Peyer's patch (tissue), 4 donors: Measurements from ENCODE around the gene GRIA4. TPM values are rescaled to one million over a fixed set of nuclear protein-coding genes. Genes with fewer than 3 reads are reported as not detected.

Source experiments
- DNase-seq, 3 donors: peaks; one replicate each; pipeline ENCODE4 v3.0.0-alpha.2; 2017 to 2019
- H3K27ac ChIP-seq, 4 donors: fragments of 200-600 bp; sonication (generic); one replicate each; pipeline ENCODE4 v1.5.1; 2016 to 2019
- H3K27me3 ChIP-seq, 2 donors: fragments of 200-600 bp; sonication (generic); one replicate each; pipeline ENCODE4 v1.5.1; 2019
- H3K36me3 ChIP-seq, 3 donors: fragments of 200-600 bp; sonication (generic); one replicate each; pipeline ENCODE4 v1.5.1; 2016 to 2019
- H3K4me1 ChIP-seq, 4 donors: fragments of 200-600 bp; sonication (generic); one replicate each; pipeline ENCODE4 v1.5.1; 2016 to 2019
- H3K4me3 ChIP-seq, 4 donors: fragments of 200-600 bp; sonication (generic); 1 replicate in 3 of 4; 2 replicates in 1 of 4; pipeline ENCODE4 v1.5.1; 2016 to 2019; ENCODE audit warnings: mild to moderate bottlenecking in 1 of 4
- H3K9me3 ChIP-seq, 4 donors: fragments of 200-600 bp; sonication (generic); one replicate each; pipeline ENCODE4 v1.5.1; 2016 to 2019; ENCODE audit warnings: mild to moderate bottlenecking in 1 of 4
- POLR2A ChIP-seq, 2 donors: fragments of 450-650 bp; IDR thresholded peaks; one replicate each; pipeline ENCODE4 v1.5.1; 2017; ENCODE audit warnings: antibody characterized with exemption in 2 of 2, mild to moderate bottlenecking in 2 of 2, moderate library complexity in 2 of 2
- total RNA-seq, 4 donors: library from RNA; depleted of rRNA; stranded (reverse); fragments of >200 nt; gene quantifications; one replicate each; pipeline ENCODE4 v1.1.0, GENCODE V29; 2016
- TF ChIP-seq, protein P1 (sequence below), 6 experiments: fragments of 450-650 bp in 4 of 6; fragments of 200-600 bp in 2 of 6; sonication (generic) in 1 of 6; IDR thresholded peaks; one replicate each; pipeline ENCODE4 v1.5.1; 2017 to 2019; ENCODE audit warnings: antibody characterized with exemption in 6 of 6, mild to moderate bottlenecking in 3 of 6, moderate library complexity in 1 of 6

GRIA4 gene
- total RNA-seq, 4 donors from 2014 or later, result 9.9 to 87.8 (median 36.6) TPM

DNA sequence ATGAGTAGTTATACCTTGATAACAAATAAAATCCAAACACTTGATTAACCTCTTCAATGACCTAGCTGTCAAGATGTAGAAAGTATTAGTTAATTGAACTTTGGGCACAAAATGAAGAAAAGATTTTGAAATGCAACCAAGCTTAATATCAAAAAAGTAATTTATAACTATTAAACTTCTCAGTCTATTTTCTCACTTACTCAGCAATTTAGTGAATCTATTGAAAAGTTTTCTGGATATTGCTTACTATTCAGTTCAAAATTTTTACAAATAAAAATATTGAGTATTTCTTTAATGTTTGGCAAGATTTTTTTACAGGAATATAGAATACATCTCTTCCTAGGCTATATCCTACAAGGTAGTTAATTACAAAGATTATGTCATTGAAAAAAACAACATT, 192.5 kb downstream of the GRIA4 start:
- DNase-seq, result no peak

DNA sequence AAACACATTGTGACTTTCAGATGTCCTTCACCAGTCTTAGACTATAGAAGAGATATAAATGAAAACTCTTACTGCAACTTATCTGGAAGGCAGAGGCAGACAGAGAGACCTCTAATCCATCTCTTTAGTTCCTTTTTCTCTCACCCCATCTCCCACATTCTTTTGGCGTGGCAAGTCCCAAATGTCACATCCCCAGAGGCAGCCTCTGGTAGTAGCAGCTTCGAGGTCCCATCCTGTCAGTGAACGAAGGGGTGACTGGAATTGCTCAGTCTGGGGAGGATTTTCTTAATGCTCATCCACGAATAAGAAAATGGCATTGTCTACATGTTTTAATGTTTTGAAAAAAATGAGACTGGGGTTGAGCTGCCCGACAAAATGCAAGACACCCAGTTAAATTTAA, 201.4 kb downstream of the GRIA4 start:
- DNase-seq, result no peak
- no peaks in the 10 kb centered on the region for H3K9me3 ChIP-seq
- H3K27ac ChIP-seq, result no peak overlapping the region
- no peaks in the 10 kb centered on the region for H3K4me1 ChIP-seq
- H3K36me3 ChIP-seq, result no peaks in the 10 kb centered on the region
- no peaks in the 10 kb centered on the region for H3K27me3 ChIP-seq
- no peak for TF ChIP-seq POLR2A (IDR thresholded peaks at IDR 0.05)
- TF ChIP-seq, protein P1, sequence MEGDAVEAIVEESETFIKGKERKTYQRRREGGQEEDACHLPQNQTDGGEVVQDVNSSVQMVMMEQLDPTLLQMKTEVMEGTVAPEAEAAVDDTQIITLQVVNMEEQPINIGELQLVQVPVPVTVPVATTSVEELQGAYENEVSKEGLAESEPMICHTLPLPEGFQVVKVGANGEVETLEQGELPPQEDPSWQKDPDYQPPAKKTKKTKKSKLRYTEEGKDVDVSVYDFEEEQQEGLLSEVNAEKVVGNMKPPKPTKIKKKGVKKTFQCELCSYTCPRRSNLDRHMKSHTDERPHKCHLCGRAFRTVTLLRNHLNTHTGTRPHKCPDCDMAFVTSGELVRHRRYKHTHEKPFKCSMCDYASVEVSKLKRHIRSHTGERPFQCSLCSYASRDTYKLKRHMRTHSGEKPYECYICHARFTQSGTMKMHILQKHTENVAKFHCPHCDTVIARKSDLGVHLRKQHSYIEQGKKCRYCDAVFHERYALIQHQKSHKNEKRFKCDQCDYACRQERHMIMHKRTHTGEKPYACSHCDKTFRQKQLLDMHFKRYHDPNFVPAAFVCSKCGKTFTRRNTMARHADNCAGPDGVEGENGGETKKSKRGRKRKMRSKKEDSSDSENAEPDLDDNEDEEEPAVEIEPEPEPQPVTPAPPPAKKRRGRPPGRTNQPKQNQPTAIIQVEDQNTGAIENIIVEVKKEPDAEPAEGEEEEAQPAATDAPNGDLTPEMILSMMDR (IDR thresholded peaks at IDR 0.05), result no peak
- no peak overlapping the region for H3K4me3 ChIP-seq

More for the DNA sequence above, 192.5 kb downstream of the GRIA4 start:
- Histone ChIP-seq H3K4me3 (no peak overlapping the region), H3K9me3 (no peaks in the 10 kb centered on the region), H3K36me3 (no peaks in the 10 kb centered on the region), H3K4me1 (no peaks in the 10 kb centered on the region), H3K27me3 (no peaks in the 10 kb centered on the region), H3K27ac (no peak overlapping the region)
- TF ChIP-seq, protein P1 (IDR thresholded peaks at IDR 0.05), result no peak
- TF ChIP-seq POLR2A (IDR thresholded peaks at IDR 0.05), result no peak

DNA sequence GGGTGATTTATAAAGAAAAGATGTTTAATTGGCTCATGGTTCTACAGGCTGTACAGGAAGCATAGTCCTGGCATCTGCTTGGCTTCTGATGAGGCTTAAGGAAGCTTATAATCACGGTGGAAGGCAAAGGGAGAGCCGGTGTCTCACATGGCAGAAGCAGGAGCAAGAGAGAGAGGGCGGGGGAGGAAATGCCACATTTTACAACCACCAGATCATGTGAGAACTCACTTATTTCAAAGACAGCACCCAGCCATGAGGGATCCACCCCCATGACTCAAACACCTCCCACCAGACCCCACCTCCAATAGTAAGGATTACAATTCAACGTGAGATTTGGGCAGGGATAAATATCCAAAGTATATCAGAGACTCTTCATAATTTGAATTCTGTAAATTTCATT, 211.5 kb downstream of the GRIA4 start:
- Histone ChIP-seq H3K4me3 (no peak overlapping the region), H3K27me3 (no peaks in the 10 kb centered on the region), H3K27ac (no peak overlapping the region), H3K9me3 (no peaks in the 10 kb centered on the region), H3K4me1 (no peaks in the 10 kb centered on the region), H3K36me3 (no peaks in the 10 kb centered on the region)
- DNase-seq, result no peak
- TF ChIP-seq, protein P1 (IDR thresholded peaks at IDR 0.05), result no peak
- TF ChIP-seq POLR2A (IDR thresholded peaks at IDR 0.05), result no peak

DNA sequence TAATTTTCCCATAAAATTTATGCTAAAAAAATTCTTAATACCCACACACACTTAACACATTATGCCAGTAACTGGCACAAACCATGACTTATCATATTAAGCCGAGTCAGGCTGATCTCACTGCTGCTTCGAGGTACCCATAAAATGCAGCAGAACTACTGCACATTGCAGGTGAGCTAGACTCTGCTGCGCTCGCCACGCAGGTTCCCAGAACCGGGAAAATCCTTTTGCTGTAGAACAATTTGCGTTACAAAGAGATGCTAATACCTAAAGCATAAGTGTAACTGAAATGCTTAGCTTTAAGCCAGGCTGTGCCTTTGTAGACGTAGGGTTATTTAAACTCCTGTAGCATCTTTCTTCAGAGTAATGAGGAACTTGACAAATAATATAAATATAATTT, 211.9 kb downstream of the GRIA4 start:
- no peak for DNase-seq
- no peaks in the 10 kb centered on the region for H3K4me1 ChIP-seq
- H3K36me3 ChIP-seq, result no peaks in the 10 kb centered on the region
- no peaks in the 10 kb centered on the region for H3K27me3 ChIP-seq
- TF ChIP-seq POLR2A (IDR thresholded peaks at IDR 0.05), result no peak
- TF ChIP-seq, protein P1 (IDR thresholded peaks at IDR 0.05), result no peak
- H3K4me3 ChIP-seq, result no peak overlapping the region
- H3K9me3 ChIP-seq, result no peaks in the 10 kb centered on the region
- H3K27ac ChIP-seq, result no peak overlapping the region

DNA sequence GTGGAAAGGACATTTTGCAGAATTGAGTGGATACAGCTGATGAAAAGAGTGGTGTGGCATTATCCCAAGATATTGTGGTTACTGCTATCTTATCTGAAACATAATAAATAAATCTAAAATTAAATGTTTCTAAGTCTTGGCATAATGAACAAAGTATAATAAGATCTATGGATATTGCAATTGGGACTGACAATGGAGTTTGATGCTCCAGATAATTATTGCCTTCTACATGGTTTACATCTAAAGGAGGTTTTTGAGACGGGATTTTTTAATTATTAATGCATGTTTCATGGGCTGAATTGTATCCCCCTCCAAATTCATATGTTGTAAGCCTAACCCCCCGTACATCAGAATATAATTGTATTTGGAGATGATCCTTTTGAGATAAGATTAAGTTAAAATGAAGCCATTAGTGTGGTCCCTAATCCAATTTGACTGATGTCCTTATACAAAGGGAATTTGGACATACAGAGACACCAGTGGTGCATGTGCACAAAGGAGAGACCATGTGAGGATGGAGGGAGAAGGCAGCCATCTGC, 213.7 kb downstream of the GRIA4 start:
- TF ChIP-seq, protein P1 (IDR thresholded peaks at IDR 0.05), result no peak
- no peak for TF ChIP-seq POLR2A (IDR thresholded peaks at IDR 0.05)
- no peak for DNase-seq

More for the DNA sequence above, 213.7 kb downstream of the GRIA4 start:
- Histone ChIP-seq H3K27me3 (no peaks in the 10 kb centered on the region), H3K4me1 (no peaks in the 10 kb centered on the region), H3K36me3 (no peaks in the 10 kb centered on the region), H3K9me3 (no peaks in the 10 kb centered on the region), H3K27ac (no peak overlapping the region), H3K4me3 (no peak overlapping the region)
